Panc1 (cell line): Measurements from ENCODE around the gene KIAA1217. TPM values are rescaled to one million over a fixed set of nuclear protein-coding genes. Genes with fewer than 3 reads are reported as not detected.

Experiments used
- ATAC-seq: fragments of 200-7000 bp; cut with Tn5 transposase; 2 replicates; pipeline ENCODE4 v1.9.1; 2020; ENCODE audit warnings: mild to moderate bottlenecking, moderate library complexity
- BruUV-seq: library from RNA; stranded (reverse); fragments of 400-500 nt; replicated peaks from 2 replicates; lab custom pipeline; 2021; lab: Mats Ljungman, UMichigan
- CTCF ChIA-PET: fragments of 300-600 bp; sonication (Branson Sonifier 250); formaldehyde crosslinking; loops from one replicate; lab custom pipeline; 2022; ENCODE audit warnings: antibody characterized with exemption; lab: Charles Lee
- POLR2A ChIA-PET: fragments of 300-600 bp; sonication (Branson Sonifier 250); formaldehyde crosslinking; loops from one replicate; lab custom pipeline; 2022; ENCODE audit warnings: antibody characterized with exemption; lab: Charles Lee
- DNase-seq: peaks from one replicate; pipeline ENCODE4 v3.0.0-alpha.2; 2010; ENCODE audit warnings: low read depth, low spot score
- H3K27ac ChIP-seq: 2 replicates; pipeline ENCODE4 v1.5.1; 2011; ENCODE audit warnings: mild to moderate bottlenecking, low read length, inconsistent platforms
- H3K27me3 ChIP-seq: fragments of 200-500 bp; sonication (Bioruptor generic); 2 replicates; pipeline ENCODE4 v1.6.0; 2014; ENCODE audit warnings: low read length, inconsistent platforms; ENCODE audit not compliant: control insufficient read depth, insufficient read depth
- H3K36me3 ChIP-seq: fragments of 200-500 bp; sonication (Bioruptor generic); 2 replicates; pipeline ENCODE4 v1.5.1; 2014; ENCODE audit warnings: inconsistent platforms, mild to moderate bottlenecking, low read length, moderate library complexity; ENCODE audit not compliant: control insufficient read depth, insufficient read depth
- H3K4me1 ChIP-seq: 2 replicates; pipeline ENCODE4 v1.5.1; 2011; ENCODE audit warnings: inconsistent platforms, mild to moderate bottlenecking, low read length, moderate library complexity; ENCODE audit not compliant: control insufficient read depth, insufficient read depth
- H3K4me3 ChIP-seq, 2 experiments: 2 replicates each; pipeline ENCODE4 v1.5.1; 2011 to 2012; ENCODE audit warnings: low read depth in 2 of 2, low read length in 2 of 2, mild to moderate bottlenecking in 2 of 2, inconsistent platforms in 1 of 2, moderate library complexity in 1 of 2
- H3K9me3 ChIP-seq: fragments of 200-500 bp; sonication (Bioruptor generic); 2 replicates; pipeline ENCODE4 v1.5.1; 2014; ENCODE audit warnings: low read depth, mild to moderate bottlenecking, inconsistent platforms, low read length, moderate library complexity; ENCODE audit not compliant: control insufficient read depth, insufficient read depth
- POLR2AphosphoS5 ChIP-seq: IDR thresholded peaks from 2 replicates; pipeline ENCODE4 v1.6.1; 2012; ENCODE audit warnings: mild to moderate bottlenecking, low read depth, low read length, moderate library complexity
- SIN3A ChIP-seq: IDR thresholded peaks from 2 replicates; pipeline ENCODE4 v1.6.1; 2012; ENCODE audit warnings: low read depth, mild to moderate bottlenecking, low read length, moderate library complexity, borderline replicate concordance; ENCODE audit not compliant: insufficient read depth
- TCF7L2 ChIP-seq: IDR thresholded peaks from 2 replicates; pipeline ENCODE4 v1.6.1; 2011; ENCODE audit warnings: mild to moderate bottlenecking, low read depth, low read length, inconsistent platforms
- in situ Hi-C: cut with HindIII; loops from 2 replicates; pipeline ENCODE4 v1.10.0; 2016; ENCODE audit warnings: low sequenced_read_pairs, low pct_unique_long_range_greater_than_20kb
- intact Hi-C: fragments of 100-400 bp; cut with micrococcal nuclease; formaldehyde crosslinking; loops from one replicate; pipeline ENCODE4 v1.10.0; 2022; ENCODE audit not compliant: unreplicated experiment
- total RNA-seq: library from RNA; stranded (reverse); gene quantifications from one replicate; pipeline ENCODE4 v1.2.1, GENCODE V29; 2021; ENCODE audit not compliant: unreplicated experiment
- TF ChIP-seq, protein P1 (sequence below), 2 experiments: IDR thresholded peaks; 2 replicates each; pipeline ENCODE4 v1.6.1; 2011 to 2012; ENCODE audit warnings: low read depth in 2 of 2, control low read depth in 1 of 2, low read length in 1 of 2, mild to moderate bottlenecking in 1 of 2, moderate library complexity in 1 of 2; ENCODE audit not compliant: insufficient read depth in 1 of 2
- TF ChIP-seq, protein P2 (sequence below): fragments of 450-650 bp; IDR thresholded peaks from 2 replicates; pipeline ENCODE4 v1.5.1; 2017; ENCODE audit warnings: mild to moderate bottlenecking

KIAA1217 gene
- total RNA-seq, 1 experiment from 2014 or later = 11.6 TPM

DNA sequence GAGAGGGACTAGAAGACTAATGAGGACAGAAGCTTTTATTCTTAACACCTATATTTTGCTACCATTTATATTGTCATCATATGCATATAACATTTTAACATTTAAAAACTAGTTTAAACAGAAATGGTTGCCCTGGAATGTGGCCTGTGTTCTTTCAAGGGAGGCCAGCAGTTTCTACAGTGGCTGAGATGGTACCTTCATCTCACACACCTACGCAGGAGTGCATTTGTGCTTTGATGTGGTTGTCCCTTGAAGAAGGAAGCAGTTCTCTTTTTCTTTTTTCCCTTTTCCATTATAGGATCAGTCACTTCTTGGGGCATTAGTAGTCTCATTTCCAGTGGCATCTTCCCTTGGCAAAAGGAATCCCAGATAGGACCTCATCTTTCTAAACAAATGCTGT, 38.9 kb downstream of the KIAA1217 start:
- Histone ChIP-seq H3K9me3 (no peaks in the 10 kb centered on the region), H3K4me1 (no peaks in the 10 kb centered on the region), H3K4me3 (no peak overlapping the region), H3K36me3 (no peaks in the 10 kb centered on the region), H3K27me3 (no peaks in the 10 kb centered on the region), H3K27ac (no peak overlapping the region)
- ChIA-PET POLR2A (no interaction called here), CTCF (no interaction called here)
- intact Hi-C loops = no loop called here
- no TSS peak for BruUV-seq
- TF ChIP-seq SIN3A = no peak
- TF ChIP-seq, protein P1, sequence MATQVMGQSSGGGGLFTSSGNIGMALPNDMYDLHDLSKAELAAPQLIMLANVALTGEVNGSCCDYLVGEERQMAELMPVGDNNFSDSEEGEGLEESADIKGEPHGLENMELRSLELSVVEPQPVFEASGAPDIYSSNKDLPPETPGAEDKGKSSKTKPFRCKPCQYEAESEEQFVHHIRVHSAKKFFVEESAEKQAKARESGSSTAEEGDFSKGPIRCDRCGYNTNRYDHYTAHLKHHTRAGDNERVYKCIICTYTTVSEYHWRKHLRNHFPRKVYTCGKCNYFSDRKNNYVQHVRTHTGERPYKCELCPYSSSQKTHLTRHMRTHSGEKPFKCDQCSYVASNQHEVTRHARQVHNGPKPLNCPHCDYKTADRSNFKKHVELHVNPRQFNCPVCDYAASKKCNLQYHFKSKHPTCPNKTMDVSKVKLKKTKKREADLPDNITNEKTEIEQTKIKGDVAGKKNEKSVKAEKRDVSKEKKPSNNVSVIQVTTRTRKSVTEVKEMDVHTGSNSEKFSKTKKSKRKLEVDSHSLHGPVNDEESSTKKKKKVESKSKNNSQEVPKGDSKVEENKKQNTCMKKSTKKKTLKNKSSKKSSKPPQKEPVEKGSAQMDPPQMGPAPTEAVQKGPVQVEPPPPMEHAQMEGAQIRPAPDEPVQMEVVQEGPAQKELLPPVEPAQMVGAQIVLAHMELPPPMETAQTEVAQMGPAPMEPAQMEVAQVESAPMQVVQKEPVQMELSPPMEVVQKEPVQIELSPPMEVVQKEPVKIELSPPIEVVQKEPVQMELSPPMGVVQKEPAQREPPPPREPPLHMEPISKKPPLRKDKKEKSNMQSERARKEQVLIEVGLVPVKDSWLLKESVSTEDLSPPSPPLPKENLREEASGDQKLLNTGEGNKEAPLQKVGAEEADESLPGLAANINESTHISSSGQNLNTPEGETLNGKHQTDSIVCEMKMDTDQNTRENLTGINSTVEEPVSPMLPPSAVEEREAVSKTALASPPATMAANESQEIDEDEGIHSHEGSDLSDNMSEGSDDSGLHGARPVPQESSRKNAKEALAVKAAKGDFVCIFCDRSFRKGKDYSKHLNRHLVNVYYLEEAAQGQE (IDR thresholded peaks at IDR 0.05; ENCODE audit: insufficient read depth in 1 of 2, low read depth in 2 of 2, low read length in 1 of 2) = no peak
- TF ChIP-seq POLR2AphosphoS5 = no peak
- TF ChIP-seq, protein P2, sequence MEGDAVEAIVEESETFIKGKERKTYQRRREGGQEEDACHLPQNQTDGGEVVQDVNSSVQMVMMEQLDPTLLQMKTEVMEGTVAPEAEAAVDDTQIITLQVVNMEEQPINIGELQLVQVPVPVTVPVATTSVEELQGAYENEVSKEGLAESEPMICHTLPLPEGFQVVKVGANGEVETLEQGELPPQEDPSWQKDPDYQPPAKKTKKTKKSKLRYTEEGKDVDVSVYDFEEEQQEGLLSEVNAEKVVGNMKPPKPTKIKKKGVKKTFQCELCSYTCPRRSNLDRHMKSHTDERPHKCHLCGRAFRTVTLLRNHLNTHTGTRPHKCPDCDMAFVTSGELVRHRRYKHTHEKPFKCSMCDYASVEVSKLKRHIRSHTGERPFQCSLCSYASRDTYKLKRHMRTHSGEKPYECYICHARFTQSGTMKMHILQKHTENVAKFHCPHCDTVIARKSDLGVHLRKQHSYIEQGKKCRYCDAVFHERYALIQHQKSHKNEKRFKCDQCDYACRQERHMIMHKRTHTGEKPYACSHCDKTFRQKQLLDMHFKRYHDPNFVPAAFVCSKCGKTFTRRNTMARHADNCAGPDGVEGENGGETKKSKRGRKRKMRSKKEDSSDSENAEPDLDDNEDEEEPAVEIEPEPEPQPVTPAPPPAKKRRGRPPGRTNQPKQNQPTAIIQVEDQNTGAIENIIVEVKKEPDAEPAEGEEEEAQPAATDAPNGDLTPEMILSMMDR = no peak
- TF ChIP-seq TCF7L2 = no peak
- in situ Hi-C loops = no loop called here
- DNase-seq = no peak
- ATAC-seq = no peak

DNA sequence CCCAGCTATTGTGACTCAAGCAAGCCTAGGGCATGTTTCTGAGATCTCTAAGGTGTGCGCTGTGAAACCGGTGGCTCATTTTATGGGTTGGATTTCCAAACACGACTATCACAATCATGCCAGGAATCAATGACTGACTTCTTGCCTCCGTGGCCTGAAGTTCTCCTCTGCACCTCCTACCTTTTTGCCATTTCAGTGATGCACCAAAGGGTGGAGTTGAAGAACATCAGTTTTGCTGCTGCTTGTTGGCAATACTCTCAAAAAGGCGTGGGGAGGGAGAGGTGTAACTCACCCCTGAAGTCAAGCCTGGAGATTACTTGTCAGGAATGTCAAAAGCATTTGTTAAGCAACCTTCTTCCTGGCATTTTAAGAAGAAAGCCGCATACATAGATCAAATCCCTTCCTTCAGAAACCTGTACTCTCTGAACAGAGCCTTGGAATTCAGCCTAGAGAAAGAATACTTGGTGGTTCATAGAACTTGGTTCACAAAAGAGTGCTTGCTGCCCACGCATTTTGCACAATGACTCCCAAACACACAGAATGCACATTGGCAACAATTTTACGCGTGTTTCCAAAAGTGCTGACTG, 41.0 kb downstream of the KIAA1217 start:
- no peaks in the 10 kb centered on the region for H3K36me3 ChIP-seq
- POLR2A ChIA-PET = no interaction called here
- no peaks in the 10 kb centered on the region for H3K4me1 ChIP-seq
- CTCF ChIA-PET = no interaction called here
- no TSS peak for BruUV-seq
- H3K4me3 ChIP-seq = no peak overlapping the region
- H3K27ac ChIP-seq = no peak overlapping the region
- H3K9me3 ChIP-seq = no peaks in the 10 kb centered on the region
- TF ChIP-seq TCF7L2 (no peak), SIN3A (no peak), POLR2AphosphoS5 (no peak)
- TF ChIP-seq, protein P1 (IDR thresholded peaks at IDR 0.05; ENCODE audit: insufficient read depth in 1 of 2, low read depth in 2 of 2, low read length in 1 of 2) = no peak
- TF ChIP-seq, protein P2 = no peak
- no peaks in the 10 kb centered on the region for H3K27me3 ChIP-seq
- DNase-seq = no peak
- ATAC-seq = no peak
- intact Hi-C loops (no loop called here), in situ Hi-C loops (no loop called here)
